IPS-15b (cell line): ENCODE measurements around the gene SEPSECS.

Experiments
- H3K27me3 ChIP-seq: one replicate; pipeline ENCODE4 v1.6.1; 2013; ENCODE audit warnings: low read length; ENCODE audit not compliant: control insufficient read depth, insufficient read depth
- H3K36me3 ChIP-seq: one replicate; pipeline ENCODE4 v1.6.1; 2013; ENCODE audit warnings: low read length; ENCODE audit not compliant: control insufficient read depth, insufficient read depth
- H3K4me1 ChIP-seq: one replicate; pipeline ENCODE4 v1.6.1; 2013; ENCODE audit warnings: mild to moderate bottlenecking, low read length; ENCODE audit not compliant: control insufficient read depth, insufficient read depth
- H3K4me3 ChIP-seq: one replicate; pipeline ENCODE4 v1.5.1; 2013; ENCODE audit warnings: low read depth, low read length
- H3K9ac ChIP-seq: one replicate; pipeline ENCODE4 v1.6.1; 2013; ENCODE audit warnings: low read depth, mild to moderate bottlenecking, low read length
- H3K9me3 ChIP-seq: one replicate; pipeline ENCODE4 v1.6.1; 2013; ENCODE audit warnings: mild to moderate bottlenecking, low read length; ENCODE audit not compliant: control insufficient read depth, insufficient read depth

The SEPSECS gene

GRCh38 chr4:25172961-25173915, 13.0 kb upstream of the SEPSECS start:
- H3K4me1 ChIP-seq, result no peaks in the 10 kb centered on the region
- H3K36me3 ChIP-seq, result no peaks in the 10 kb centered on the region
- no peaks in the 10 kb centered on the region for H3K9me3 ChIP-seq
- H3K4me3 ChIP-seq, result no peak overlapping the region
- H3K9ac ChIP-seq, result no peak overlapping the region
- no peaks in the 10 kb centered on the region for H3K27me3 ChIP-seq

GRCh38 chr4:25171201-25171865, 11.1 kb upstream of the SEPSECS start:
- no peaks in the 10 kb centered on the region for H3K9me3 ChIP-seq
- H3K4me1 ChIP-seq, result no peaks in the 10 kb centered on the region
- no peaks in the 10 kb centered on the region for H3K27me3 ChIP-seq
- no peak overlapping the region for H3K4me3 ChIP-seq
- no peak overlapping the region for H3K9ac ChIP-seq
- H3K36me3 ChIP-seq, result no peaks in the 10 kb centered on the region

GRCh38 chr4:25169446-25169845, 9.2 kb upstream of the SEPSECS start:
- Histone ChIP-seq H3K4me3 (no peak overlapping the region), H3K27me3 (no peaks in the 10 kb centered on the region), H3K4me1 (no peaks in the 10 kb centered on the region), H3K36me3 (no peaks in the 10 kb centered on the region), H3K9me3 (no peaks in the 10 kb centered on the region), H3K9ac (no peak overlapping the region)

- H3K9me3 ChIP-seq, result no peaks in the 10 kb centered on the region
- no peaks in the 10 kb centered on the region for H3K27me3 ChIP-seq
- H3K36me3 ChIP-seq, result no peaks in the 10 kb centered on the region
- no peak overlapping the region for H3K9ac ChIP-seq
- H3K4me3 ChIP-seq, result no peak overlapping the region
- H3K4me1 ChIP-seq, result no peaks in the 10 kb centered on the region
Measured at GRCh38 chr4:25165916-25166315, 5.7 kb upstream of the SEPSECS start.

GRCh38 chr4:25163196-25163595, 2.9 kb upstream of the SEPSECS start:
- no peaks in the 10 kb centered on the region for H3K36me3 ChIP-seq

GRCh38 chr4:25162566-25162965, 2.3 kb upstream of the SEPSECS start:
- Histone ChIP-seq H3K27me3 (no peaks in the 10 kb centered on the region), H3K9me3 (no peaks in the 10 kb centered on the region), H3K4me1 (peaks cover 3% of the 10 kb centered on the region), H3K36me3 (no peaks in the 10 kb centered on the region), H3K4me3 (no peak overlapping the region), H3K9ac (no peak overlapping the region)

More at GRCh38 chr4:25163196-25163595, 2.9 kb upstream of the SEPSECS start:
- Histone ChIP-seq H3K27me3 (no peaks in the 10 kb centered on the region), H3K9ac (no peak overlapping the region), H3K4me3 (no peak overlapping the region), H3K4me1 (peaks cover 3% of the 10 kb centered on the region), H3K9me3 (no peaks in the 10 kb centered on the region)

- Histone ChIP-seq H3K27me3 (no peaks in the 10 kb centered on the region), H3K36me3 (no peaks in the 10 kb centered on the region), H3K9ac (no peak overlapping the region), H3K4me1 (peaks cover 3% of the 10 kb centered on the region), H3K9me3 (no peaks in the 10 kb centered on the region), H3K4me3 (no peak overlapping the region)
Measured at GRCh38 chr4:25161593-25161950, 1.3 kb upstream of the SEPSECS start.

- Histone ChIP-seq H3K36me3 (no peaks in the 10 kb centered on the region), H3K9me3 (no peaks in the 10 kb centered on the region), H3K4me3 (peak overlapping the region; percentile 90), H3K27me3 (no peaks in the 10 kb centered on the region), H3K4me1 (peaks cover 3% of the 10 kb centered on the region), H3K9ac (peak overlapping the region; percentile 56)
Measured at GRCh38 chr4:25160714-25161592, 704 bp upstream of the SEPSECS start.

- no peak overlapping the region for H3K9ac ChIP-seq
- no peaks in the 10 kb centered on the region for H3K27me3 ChIP-seq
- H3K4me3 ChIP-seq, result no peak overlapping the region
- H3K4me1 ChIP-seq, result peaks cover 3% of the 10 kb centered on the region
- no peaks in the 10 kb centered on the region for H3K36me3 ChIP-seq
- no peaks in the 10 kb centered on the region for H3K9me3 ChIP-seq
Measured at GRCh38 chr4:25158817-25159216, 1.4 kb downstream of the SEPSECS start.

- Histone ChIP-seq H3K9me3 (no peaks in the 10 kb centered on the region), H3K9ac (no peak overlapping the region), H3K4me1 (peaks cover 3% of the 10 kb centered on the region), H3K36me3 (no peaks in the 10 kb centered on the region), H3K4me3 (no peak overlapping the region), H3K27me3 (no peaks in the 10 kb centered on the region)
Measured at GRCh38 chr4:25157081-25157480, 3.2 kb downstream of the SEPSECS start.

GRCh38 chr4:25155947-25156346, 4.3 kb downstream of the SEPSECS start:
- Histone ChIP-seq H3K4me1 (peaks cover 3% of the 10 kb centered on the region), H3K27me3 (no peaks in the 10 kb centered on the region), H3K36me3 (no peaks in the 10 kb centered on the region), H3K4me3 (no peak overlapping the region), H3K9ac (no peak overlapping the region), H3K9me3 (no peaks in the 10 kb centered on the region)
